GM12872 (cell line): Measurements from ENCODE around the gene STXBP1.

Experiments used
- TF ChIP-seq, protein P1 (sequence below): IDR thresholded peaks from 3 replicates; pipeline ENCODE4 v1.5.1; 2011; ENCODE audit warnings: low read depth, mild to moderate bottlenecking, low read length, moderate library complexity; ENCODE audit not compliant: insufficient read depth

Gene STXBP1

DNA sequence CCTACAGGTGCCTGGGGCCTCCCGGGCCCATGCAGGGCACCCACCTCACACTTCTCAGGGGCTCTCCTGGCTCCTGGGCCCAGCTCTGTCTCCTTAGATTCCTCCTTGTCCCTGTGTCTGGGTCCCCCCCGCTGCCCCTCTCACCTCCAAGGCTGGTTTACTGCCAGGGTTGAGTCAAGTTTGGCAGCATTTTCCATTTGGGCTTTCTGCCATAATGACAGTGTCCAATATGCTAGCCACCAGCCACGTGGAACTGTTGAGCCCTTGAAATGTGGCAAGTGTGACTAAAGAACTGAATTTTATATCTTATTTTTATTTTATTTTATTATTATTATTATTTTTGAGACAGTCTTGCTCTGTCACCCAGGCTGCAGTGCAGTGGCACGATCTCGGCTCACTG lies 105.7 kb downstream of the STXBP1 start:
- TF ChIP-seq, protein P1, sequence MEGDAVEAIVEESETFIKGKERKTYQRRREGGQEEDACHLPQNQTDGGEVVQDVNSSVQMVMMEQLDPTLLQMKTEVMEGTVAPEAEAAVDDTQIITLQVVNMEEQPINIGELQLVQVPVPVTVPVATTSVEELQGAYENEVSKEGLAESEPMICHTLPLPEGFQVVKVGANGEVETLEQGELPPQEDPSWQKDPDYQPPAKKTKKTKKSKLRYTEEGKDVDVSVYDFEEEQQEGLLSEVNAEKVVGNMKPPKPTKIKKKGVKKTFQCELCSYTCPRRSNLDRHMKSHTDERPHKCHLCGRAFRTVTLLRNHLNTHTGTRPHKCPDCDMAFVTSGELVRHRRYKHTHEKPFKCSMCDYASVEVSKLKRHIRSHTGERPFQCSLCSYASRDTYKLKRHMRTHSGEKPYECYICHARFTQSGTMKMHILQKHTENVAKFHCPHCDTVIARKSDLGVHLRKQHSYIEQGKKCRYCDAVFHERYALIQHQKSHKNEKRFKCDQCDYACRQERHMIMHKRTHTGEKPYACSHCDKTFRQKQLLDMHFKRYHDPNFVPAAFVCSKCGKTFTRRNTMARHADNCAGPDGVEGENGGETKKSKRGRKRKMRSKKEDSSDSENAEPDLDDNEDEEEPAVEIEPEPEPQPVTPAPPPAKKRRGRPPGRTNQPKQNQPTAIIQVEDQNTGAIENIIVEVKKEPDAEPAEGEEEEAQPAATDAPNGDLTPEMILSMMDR, result no peak

DNA sequence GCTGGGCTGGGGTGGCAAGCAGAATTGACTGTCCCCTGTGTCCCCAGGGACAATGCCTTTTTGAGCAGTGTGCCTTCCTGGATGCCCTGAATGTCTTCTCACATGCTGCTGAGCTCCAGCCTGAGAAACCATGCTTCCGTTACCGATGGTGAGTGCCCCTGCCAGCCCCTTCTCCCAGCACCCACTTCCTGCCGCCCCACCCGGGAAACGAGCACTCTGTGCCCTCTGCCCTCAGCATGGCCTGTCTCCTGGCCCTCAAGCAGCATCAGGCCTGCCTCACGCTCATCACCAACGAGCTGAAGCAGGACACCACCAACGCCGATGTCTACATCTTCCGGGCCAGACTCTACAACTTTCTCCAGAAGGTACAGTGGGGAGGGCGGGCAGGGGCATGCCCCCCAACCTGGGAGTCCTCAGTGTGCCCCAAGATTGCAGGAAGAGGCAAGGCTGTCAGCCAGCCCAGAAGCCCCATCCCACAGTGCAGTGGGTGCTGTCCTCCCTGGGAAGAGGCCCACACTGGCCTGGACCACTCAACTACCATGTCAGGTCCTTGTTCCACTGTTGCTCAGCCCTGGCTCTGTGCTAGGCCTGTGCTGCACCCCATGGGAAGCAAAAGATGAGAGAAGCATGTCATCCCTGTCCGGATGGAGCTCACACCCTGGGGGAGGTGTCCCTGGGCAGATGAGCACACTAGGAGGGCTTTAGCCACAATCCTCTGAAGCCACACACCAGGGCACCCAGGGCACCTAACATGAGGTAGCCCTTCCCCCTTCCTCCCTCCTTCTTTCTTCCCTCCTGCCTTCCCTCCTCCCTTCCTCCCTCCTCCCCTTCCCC lies 108.2 kb downstream of the STXBP1 start:
- TF ChIP-seq, protein P1, result no peak

DNA sequence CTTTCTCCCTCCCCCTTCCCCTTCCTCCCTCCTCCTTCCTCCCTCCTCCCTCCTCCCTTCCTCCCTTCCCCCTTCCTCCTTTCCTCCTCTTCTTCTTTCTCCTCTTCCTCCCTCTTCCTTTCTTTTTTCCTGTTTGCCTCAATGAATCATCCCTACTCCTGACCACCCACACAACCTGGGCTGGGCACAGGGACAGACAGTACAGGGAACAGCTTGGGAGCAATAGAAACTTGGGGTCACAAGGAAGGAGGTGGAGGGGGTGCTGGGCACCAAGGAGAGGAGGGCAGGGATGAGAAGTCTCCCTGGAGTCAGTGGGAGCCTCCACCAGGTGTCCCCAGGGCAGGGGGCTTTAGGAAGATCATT lies 108.8 kb downstream of the STXBP1 start:
- TF ChIP-seq, protein P1, result no peak

DNA sequence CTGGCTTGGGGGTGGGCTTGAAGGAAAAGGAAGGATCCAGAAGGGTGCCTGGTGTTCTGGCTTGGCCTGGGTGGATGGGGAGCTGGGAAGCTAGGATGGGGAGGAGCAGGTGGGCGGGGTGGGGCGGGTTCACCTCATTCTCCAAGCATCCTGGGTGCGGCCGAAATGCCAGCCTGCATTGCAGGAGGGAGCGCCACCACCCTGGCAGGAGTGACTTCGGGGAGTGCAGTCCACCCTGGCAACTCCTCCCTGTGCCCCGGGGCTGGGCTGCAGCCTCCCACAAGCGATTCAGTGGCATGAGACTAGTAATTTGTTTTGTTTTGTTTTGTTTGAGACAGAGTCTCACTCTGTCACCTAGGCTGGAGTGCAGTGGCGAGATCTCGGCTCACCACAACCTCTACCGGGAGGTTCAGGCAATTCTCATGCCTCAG lies 109.3 kb downstream of the STXBP1 start:
- TF ChIP-seq, protein P1, result no peak

DNA sequence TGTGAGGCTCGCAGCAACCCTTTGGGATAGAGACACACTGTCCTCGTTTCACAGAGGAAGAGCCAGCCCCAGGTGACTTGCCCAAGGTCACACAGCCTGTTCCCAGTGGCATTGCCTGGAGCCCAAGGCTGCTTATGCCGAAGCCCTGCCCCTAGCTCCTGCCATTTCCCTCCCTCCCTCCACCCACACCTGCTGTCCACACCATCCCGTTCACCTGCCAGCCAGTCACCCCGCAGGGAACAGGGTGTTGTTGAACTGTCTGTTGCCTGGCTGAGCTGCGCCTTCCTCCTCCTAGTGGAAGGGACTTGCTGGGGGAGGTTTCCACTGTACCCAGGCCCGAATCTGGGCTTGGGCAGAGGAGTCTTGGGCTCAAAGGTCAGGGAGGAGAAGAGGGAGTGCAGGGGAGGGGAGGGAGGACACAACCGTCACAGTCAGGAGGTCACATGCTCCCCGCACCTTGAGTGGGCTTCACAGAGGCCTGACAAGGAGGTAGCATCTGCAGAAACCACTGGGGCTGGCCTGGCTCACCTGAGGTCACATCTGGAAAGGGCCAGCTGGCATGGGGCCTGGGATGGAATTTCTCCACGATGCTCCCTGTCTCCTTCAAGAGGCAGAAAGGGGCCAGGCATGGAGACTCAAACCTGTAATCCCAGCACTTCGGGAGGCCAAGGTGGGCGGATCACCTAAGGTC lies 110.1 kb downstream of the STXBP1 start:
- TF ChIP-seq, protein P1, result no peak

DNA sequence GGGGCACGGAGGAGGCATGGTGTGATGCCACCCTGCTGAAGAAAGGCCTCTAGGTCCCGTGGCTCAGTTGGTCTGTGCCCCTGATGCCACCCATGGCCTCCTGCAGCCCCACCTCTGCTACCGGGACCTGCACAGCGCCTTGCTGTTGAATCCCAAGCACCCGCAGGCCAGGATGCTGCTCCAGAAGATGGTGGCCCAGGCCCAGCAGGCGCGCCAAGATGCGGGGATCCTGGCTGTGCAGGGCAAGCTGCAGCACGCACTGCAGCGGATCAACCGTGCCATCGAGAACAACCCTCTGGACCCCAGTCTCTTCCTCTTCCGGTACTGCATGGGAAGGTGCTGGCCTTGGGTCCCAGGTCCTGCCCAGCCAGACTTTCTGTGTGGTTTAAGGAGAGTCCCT lies 110.9 kb downstream of the STXBP1 start:
- TF ChIP-seq, protein P1, result no peak

DNA sequence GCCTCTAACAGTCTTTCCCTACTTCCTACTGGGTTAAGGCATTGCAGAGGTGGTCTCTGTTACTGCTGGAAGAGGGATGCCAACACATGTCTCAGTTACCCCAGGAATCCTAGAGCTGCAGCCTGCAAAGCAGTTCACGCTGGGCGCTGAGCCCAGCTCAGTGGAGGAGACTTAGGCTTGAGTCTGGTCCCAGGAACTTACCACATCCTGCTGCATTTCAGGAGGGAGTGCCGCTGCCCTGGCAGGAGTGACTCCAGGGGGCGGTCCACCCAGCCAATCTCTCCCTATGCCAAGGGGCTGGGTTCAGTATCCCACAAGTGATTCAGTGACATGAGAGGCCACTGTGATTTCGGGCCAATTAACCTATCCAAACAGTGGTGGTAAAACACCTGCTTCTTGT lies 111.4 kb downstream of the STXBP1 start:
- TF ChIP-seq, protein P1, result no peak
